Epidermal melanocyte (primary cell): ENCODE results near the gene U2AF1L4.

Source experiments
- DNase-seq: peaks from one replicate; pipeline ENCODE4 v3.0.0; 2011; ENCODE audit warnings: low spot score; ENCODE audit not compliant: insufficient read length

U2AF1L4 gene

DNA sequence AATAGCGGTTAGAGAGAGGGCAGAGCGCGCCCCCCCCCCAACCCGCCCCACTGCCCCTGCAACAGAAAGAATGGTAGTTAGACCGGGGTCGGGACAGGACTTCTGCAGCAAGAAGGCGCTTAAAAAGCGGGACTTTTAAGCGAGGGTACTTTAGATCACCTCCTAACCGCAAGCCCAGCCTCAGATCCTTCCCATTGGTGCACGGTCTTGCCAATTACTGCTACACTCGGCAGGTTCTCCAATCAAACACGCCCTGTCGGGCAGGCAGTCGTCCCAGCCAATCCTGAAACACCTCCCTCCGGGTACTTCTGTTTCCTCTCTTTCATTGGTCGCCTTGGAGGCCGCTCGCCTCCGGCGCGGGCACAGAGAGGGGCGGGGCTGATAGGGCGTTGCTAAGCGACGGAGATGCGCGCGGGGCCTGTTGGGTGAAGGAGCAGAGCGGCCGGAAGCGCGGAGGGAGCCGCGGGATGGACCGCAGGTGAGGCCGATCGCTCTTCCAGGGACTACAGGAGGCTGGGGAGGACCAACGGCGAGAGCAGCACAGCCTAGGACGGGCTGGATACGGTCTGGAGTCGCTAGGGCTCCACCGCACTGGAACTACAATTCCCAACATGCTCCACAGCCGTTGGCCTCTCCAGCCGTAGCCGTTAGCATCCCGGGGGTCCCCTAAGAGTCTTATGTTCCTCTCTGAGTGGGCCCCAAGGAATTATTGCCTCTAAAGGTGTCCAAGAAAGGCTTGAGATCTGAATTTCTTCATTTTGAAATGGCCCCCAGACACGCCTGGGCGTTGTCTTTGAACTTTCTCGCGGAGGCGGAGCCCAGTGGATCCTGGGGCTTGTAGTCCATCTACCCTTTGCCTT lies 12.8 kb upstream of the U2AF1L4 start, which contains the start of gene PROSER3:
PROSER3 (plus strand) TSS at position 428 of the 860 bp plus-strand sequence; CDS start at position 468, 40 bp downstream.
- DNase-seq: peak; percentile 96

DNA sequence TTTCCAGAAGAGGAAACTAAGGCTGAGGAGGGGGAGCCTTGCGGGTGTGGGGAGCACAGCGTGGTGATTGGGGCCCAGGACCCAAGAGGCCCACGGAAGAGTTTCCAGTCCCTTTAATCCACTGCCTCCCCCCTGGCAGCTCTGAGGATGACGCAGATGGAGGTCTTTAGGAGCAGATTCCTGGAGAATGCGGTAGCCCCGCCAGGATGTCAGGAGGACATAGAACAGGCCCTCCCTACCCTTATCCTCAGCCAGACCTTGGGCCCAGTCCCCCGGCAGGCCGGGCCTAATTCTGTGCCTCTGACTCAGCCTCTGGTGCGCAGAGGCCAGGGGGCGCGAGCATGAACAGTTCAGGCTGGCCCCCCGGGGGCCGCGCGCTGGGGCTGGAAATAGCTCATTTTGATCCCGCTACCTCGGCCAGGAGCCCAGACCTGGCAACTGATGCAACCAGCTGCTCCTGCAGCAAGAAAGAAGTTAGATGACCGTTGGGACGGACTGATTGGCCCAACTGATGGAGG lies 12.1 kb upstream of the U2AF1L4 start:
- DNase-seq: no peak

DNA sequence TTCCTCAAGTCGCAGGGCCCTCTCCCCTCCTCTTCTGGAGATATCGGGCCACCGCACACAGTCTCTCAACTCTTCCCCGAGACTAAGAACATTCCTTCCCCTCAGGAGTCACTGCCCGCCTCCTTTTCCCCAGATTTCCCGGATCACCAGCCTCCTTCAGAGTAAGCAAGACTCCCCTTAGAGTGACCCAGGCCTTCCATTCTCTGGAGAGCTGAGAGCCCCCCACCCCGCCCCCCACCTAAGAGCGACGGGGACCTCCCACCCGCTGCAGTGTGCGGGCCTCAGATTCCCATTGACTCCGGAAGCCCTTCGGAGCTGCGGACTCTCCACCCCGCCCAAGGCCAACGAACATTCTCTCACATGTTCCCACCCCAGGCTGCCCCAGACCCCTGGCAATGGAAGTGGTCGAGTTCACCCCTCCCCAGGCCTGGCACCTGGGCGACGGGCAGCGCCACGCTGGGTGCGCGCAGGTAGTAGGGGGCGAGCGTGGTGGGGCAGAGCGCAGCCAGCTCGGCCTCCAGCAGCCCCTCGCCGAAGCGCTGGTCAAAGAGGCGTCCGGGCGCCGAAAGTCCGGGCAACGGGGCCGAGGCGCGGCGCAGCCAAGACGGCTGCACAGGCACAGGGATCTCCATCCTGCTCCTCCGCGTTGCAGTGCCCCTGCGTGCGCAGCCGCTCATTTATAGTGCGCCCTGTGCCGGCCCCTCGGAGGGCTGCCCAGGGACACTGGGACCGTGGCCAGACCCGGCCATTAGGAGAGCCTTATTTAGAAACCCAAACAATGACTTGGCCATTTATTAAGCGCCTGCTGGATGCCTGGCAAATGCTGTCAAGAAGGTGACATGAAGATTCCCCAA lies 11.4 kb upstream of the U2AF1L4 start, which contains the start of gene HSPB6:
HSPB6 (minus strand) TSS at position 653 of the 854 bp plus-strand sequence; CDS start at position 632, 21 bp downstream.
- DNase-seq: no peak

GRCh38 chr19:35755550-35756376 lies 10.5 kb upstream of the U2AF1L4 start:
- no peak for DNase-seq

- no peak for DNase-seq
These were observed 9.9 kb upstream of the U2AF1L4 start for GRCh38 chr19:35755131-35755549.

GRCh38 chr19:35754370-35755130 lies 9.3 kb upstream of the U2AF1L4 start:
- no peak for DNase-seq

DNA sequence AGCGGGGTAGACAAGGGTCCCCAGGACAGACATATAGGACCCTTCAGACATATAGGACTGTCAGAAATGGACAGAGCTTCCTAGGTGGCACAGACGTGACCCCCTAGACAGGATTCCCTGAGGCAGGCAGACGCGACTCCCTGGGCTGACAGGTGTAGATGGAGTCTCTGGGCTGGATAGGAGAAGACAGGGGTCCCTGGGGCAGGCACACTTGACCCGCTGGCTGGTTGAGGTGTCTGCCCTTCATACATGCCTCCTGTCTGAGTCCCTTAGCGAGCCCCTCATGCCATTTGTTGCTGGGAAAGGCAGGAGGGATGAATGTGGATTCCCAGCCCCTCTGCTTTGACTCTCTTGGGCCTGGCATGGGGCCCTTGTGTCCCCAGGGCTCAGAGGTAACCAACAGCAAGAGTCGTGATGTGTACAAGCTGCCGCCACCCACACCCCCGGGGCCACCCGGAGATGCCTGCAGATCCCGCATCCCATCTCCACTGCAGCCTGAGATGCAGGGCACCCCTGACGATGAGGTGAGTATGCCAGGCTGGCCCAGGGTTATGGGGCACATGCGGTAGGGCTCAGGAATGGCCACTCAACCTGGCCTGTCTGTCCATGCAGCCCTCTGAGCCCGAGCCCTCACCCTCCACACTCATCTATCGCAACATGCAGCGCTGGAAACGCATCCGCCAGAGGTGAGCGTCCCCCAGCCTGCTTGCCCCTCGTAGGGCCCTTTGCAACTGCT lies 8.6 kb upstream of the U2AF1L4 start:
- no peak for DNase-seq

DNA sequence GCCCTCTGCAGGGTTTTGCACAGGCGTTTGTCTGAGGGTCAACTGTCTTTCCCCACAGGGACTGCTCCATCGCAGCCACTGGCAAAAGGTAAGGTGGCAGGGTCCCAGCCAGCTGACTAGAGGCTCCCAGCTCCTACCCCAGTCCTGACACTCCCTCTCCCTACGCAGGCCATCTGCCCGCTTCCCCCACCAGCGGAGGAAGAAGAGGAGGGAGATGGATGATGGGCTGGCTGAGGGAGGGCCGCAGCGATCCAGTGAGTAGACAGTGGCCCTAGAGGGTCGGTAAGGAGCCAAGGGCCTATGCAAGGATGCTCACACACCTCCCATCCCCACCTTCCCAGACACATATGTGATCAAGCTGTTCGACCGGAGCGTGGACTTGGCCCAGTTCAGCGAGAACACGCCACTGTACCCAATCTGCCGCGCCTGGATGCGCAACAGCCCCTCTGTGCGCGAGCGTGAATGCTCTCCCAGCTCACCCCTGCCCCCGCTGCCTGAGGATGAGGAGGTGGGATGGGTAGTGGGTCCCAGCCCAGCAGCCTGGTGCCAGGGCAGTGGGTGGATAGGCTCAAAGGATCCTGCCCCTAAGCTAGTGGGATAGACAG lies 7.6 kb upstream of the U2AF1L4 start:
- no peak for DNase-seq

DNA sequence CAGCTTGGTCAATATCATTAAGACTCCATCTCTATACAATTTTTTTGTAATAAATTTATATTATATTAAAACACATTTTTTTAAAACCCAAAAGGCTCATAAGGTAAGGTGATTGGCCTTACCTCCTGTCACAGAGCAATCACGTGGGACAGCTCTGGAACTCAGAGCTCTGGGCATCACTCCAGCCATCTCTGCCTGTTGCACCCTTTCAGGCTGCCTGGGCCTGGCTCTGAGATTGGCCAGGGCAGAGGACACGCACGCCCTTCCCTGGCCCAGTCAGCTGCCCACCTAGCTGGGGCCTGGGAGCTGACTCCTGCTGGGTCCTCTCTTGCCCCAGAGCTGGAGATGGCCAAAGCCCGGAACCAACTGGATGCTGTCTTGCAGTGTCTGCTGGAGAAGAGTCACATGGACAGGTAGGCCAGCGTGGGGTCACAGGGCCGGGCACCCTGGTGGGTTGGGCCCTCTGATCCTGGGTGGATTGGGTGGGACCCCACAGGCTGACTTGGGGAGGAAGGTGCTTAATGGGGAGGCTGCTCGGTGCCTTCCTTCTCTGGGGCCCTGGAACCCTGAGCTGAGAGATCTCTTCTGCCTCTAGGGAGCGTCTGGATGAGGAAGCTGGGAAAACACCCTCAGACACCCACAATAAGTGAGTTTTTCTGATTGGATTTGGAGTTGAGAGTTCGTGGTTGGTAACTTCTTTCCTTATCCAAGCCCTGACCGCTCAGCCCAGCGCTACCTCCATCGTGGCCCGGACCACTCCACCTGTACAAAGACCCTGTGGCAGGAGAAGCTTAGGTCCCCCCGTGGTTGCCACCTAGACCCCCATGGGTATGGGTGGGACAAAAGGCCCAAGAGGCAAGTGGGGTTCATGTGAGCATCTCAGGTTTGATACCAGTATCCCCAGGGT lies 6.9 kb upstream of the U2AF1L4 start:
- no peak for DNase-seq

GRCh38 chr19:35750167-35750566 lies 4.9 kb upstream of the U2AF1L4 start:
- DNase-seq: no peak

GRCh38 chr19:35748106-35749020 lies 3.1 kb upstream of the U2AF1L4 start, which contains the start of gene LIN37:
TSS of gene LIN37 (plus strand) at chr19:35748576. CDS start at chr19:35748725, 149 bp downstream.
- DNase-seq: peak; percentile 82

- no peak for DNase-seq
These were observed 1.3 kb upstream of the U2AF1L4 start for GRCh38 chr19:35746531-35746930.

GRCh38 chr19:35746087-35746462 lies 857 bp upstream of the U2AF1L4 start:
- no peak for DNase-seq

DNA sequence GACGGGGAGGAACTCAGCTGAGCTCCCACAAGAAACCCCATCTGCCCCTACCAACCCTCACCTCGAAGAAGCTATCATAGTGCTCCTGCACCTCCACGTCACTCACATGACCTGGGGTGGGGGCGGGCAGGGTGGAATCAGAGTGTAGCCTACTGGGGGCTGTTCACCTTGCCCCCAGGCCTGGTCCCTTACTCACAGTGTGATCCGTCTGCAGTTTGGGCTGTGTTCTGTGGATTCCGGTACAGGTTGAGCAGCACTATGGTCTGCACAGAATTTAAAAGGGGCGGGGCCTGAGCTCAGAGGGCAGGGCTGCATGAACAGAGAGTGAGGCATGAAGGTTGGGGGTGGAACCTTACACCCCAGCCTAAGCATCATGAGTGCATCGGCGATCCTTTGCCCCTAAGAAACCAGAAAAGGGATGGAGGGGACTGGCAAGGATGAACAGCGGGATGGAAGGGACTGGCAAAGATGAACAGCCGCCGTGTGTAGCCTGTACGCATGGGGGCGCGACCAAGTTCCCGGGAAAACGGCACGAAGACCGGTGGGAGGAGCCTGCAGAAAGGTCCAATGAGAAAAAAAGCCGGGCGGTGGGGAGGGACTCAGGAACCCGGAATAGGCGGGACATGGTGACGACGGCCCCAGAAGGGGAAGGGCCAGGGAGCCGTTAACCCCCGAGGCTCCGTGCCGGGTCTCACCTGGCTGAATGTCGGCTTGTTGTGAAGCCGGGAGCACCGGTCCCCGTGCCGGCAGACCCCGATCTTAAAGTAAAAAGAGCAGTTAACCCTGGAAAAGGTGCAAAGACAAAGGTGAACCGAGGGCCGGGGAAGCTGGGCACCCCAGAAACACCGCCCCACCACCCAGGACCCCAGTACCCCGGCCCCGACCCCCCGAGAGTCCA lies 539 bp downstream of the U2AF1L4 start:
- peak; percentile 69 for DNase-seq

GRCh38 chr19:35743640-35744429 lies 1.4 kb downstream of the U2AF1L4 start:
- DNase-seq: no peak
